Measurements from ENCODE around the gene SLC39A9.

DNA sequence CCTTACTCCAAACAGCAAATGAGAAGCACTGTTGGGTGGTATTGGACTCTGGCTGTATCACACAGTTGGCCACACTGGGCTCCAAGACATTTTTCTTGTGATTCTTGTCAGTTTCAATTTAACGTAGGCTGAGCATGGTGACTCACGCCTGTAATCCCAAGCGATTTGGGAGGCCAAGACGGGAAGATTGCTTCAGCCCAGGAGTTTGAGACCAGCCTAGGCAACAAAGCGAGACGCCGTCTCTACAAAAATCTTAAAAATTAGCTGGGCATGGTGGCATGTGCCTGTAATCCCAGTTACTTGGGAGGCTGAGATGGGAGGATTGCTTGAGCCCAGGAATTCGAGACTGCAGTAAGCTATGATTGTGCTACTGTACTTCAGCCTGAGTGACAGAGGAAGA, 50.7 kb downstream of the SLC39A9 start:
- TF ChIP-seq POLR2A (IDR thresholded peaks at IDR 0.05) (no peak), CTCF (IDR thresholded peaks at IDR 0.05) (no peak)
